ENCODE data around the gene COL1A1. TPM values are rescaled to one million over a fixed set of nuclear protein-coding genes. Genes with fewer than 3 reads are reported as not detected.
A peak's percentile ranks its signal among the peaks of the same experiment; 100 is the strongest.

The COL1A1 gene
- total RNA-seq, 1 experiment from 2014 or later, result 23.4 TPM

DNA sequence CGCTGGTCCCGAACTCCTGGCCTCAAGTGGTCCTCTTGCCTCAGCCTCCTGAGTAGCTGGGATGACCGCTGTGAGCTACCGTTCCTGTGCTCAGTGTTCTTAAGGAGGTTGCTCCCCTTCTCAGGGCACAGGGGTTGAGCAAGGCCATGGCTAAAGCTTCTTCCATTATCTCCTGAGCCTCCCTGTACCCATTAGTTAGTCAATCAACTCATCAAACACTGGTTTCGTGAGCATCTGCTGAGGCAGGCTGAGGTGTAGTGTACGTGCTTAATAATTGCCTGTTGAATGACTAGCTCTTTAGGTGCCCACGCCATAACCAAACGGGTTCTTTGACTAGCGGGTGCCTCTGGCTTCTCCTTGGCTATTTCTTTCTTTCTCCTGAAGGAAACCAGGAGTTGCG lies 24.0 kb downstream of the COL1A1 start:
- ChIA-PET POLR2A (no interaction called here), CTCF (interaction anchor here (0.8 to 3.8 kb wide), 9 partner anchors 9 to 121 kb away, joined by 3 to 34 read pairs (median 5); partner anchors contain the start of genes COL1A1 and SGCA)
- Histone ChIP-seq H3K36me3 (ENCODE audit: control insufficient read depth, insufficient read depth, low read length) (no peaks in the 10 kb centered on the region), H3K9me3 (no peaks in the 10 kb centered on the region), H3K4me1 (peaks cover 31% of the 10 kb centered on the region), H3K27me3 (replicated peaks; ENCODE audit: control insufficient read depth, insufficient read depth, low read length) (no peaks in the 10 kb centered on the region), H3K4me3 (ENCODE audit: low read depth, low read length) (no peak overlapping the region)
- Mint-ChIP-seq H3K27me3 (ENCODE audit: insufficient read depth, unreplicated experiment) (no peaks in the 10 kb centered on the region), H3K4me1 (ENCODE audit: low read depth, unreplicated experiment) (peaks cover 20% of the 10 kb centered on the region), H3K36me3 (ENCODE audit: insufficient read depth, unreplicated experiment) (no peaks in the 10 kb centered on the region), H3K4me3 (ENCODE audit: unreplicated experiment) (no peak overlapping the region), H3K27ac (ENCODE audit: unreplicated experiment) (peak overlapping the region; percentile 57), H3K9me3 (ENCODE audit: unreplicated experiment) (no peaks in the 10 kb centered on the region)
- intact Hi-C loops (cut with micrococcal nuclease; ENCODE audit: unreplicated experiment), result no loop called here
- DNase-seq, result no peak
- BruUV-seq (replicated peaks), result no TSS peak
- TF ChIP-seq, protein P1, sequence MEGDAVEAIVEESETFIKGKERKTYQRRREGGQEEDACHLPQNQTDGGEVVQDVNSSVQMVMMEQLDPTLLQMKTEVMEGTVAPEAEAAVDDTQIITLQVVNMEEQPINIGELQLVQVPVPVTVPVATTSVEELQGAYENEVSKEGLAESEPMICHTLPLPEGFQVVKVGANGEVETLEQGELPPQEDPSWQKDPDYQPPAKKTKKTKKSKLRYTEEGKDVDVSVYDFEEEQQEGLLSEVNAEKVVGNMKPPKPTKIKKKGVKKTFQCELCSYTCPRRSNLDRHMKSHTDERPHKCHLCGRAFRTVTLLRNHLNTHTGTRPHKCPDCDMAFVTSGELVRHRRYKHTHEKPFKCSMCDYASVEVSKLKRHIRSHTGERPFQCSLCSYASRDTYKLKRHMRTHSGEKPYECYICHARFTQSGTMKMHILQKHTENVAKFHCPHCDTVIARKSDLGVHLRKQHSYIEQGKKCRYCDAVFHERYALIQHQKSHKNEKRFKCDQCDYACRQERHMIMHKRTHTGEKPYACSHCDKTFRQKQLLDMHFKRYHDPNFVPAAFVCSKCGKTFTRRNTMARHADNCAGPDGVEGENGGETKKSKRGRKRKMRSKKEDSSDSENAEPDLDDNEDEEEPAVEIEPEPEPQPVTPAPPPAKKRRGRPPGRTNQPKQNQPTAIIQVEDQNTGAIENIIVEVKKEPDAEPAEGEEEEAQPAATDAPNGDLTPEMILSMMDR (IDR thresholded peaks at IDR 0.05; ENCODE audit: insufficient read depth in 1 of 2, low read depth in 1 of 2, low read length in 1 of 2, severe bottlenecking in 1 of 2, unreplicated experiment in 1 of 2), result no peak

DNA sequence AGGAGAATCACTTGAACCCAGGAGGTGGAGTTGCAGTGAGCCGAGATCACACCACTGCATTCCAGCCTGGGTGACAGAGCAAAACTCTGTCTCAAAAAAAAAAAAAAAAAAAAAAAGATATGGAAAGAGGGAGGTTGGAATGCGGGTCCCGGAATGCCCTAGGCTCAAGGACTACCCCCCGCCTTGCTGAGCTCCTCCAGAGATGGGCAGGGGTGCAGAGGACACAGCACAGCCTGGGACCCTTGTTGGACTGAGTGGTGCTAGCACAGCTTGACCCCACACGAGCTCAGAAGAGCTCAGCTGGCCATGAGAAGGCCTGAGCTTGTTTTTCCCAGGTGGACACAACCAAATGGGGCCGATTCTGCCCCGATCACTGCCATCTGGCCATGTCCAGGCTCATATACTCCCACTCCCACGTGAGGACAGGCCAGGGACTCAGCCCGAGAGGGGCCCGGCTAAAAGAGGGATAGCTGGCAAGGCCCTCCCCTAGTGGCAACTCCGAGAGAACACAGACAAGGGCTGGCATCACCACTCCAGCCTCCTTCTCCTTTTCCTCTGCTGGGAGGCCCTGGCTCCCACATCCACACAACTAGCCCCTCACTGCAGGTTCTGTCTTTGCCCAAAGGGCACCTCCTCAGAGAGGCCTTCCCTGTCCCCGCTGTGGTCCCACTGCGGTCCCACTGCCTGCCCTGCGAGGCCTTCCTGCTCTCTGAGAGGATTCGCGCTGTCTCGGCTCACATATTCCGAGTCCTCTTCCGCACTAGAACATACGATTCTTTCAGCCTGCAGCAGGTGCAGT lies 24.7 kb downstream of the COL1A1 start:
- H3K9me3 ChIP-seq, result no peaks in the 10 kb centered on the region
- TF ChIP-seq, protein P1 (IDR thresholded peaks at IDR 0.05; ENCODE audit: insufficient read depth in 1 of 2, low read depth in 1 of 2, low read length in 1 of 2, severe bottlenecking in 1 of 2, unreplicated experiment in 1 of 2), result peak in 1 of 2 experiments; percentile 13
- Mint-ChIP-seq H3K27me3 (ENCODE audit: insufficient read depth, unreplicated experiment) (no peaks in the 10 kb centered on the region), H3K4me1 (ENCODE audit: low read depth, unreplicated experiment) (peaks cover 20% of the 10 kb centered on the region), H3K4me3 (ENCODE audit: unreplicated experiment) (no peak overlapping the region), H3K9me3 (ENCODE audit: unreplicated experiment) (no peaks in the 10 kb centered on the region), H3K27ac (ENCODE audit: unreplicated experiment) (peak overlapping the region; percentile 57), H3K36me3 (ENCODE audit: insufficient read depth, unreplicated experiment) (no peaks in the 10 kb centered on the region)
- ChIA-PET CTCF (interaction anchor here (0.6 to 3.8 kb wide), 9 partner anchors 8 to 1196 kb away, joined by 3 to 34 read pairs (median 4); partner anchors contain the start of genes COL1A1 and SGCA), POLR2A (no interaction called here)
- DNase-seq, result no peak
- peaks cover 31% of the 10 kb centered on the region for H3K4me1 ChIP-seq
- H3K36me3 ChIP-seq (ENCODE audit: control insufficient read depth, insufficient read depth, low read length), result no peaks in the 10 kb centered on the region
- BruUV-seq (replicated peaks), result no TSS peak
- intact Hi-C loops (cut with micrococcal nuclease; ENCODE audit: unreplicated experiment), result no loop called here
- H3K27me3 ChIP-seq (replicated peaks; ENCODE audit: control insufficient read depth, insufficient read depth, low read length), result no peaks in the 10 kb centered on the region
- no peak overlapping the region for H3K4me3 ChIP-seq (ENCODE audit: low read depth, low read length)

DNA sequence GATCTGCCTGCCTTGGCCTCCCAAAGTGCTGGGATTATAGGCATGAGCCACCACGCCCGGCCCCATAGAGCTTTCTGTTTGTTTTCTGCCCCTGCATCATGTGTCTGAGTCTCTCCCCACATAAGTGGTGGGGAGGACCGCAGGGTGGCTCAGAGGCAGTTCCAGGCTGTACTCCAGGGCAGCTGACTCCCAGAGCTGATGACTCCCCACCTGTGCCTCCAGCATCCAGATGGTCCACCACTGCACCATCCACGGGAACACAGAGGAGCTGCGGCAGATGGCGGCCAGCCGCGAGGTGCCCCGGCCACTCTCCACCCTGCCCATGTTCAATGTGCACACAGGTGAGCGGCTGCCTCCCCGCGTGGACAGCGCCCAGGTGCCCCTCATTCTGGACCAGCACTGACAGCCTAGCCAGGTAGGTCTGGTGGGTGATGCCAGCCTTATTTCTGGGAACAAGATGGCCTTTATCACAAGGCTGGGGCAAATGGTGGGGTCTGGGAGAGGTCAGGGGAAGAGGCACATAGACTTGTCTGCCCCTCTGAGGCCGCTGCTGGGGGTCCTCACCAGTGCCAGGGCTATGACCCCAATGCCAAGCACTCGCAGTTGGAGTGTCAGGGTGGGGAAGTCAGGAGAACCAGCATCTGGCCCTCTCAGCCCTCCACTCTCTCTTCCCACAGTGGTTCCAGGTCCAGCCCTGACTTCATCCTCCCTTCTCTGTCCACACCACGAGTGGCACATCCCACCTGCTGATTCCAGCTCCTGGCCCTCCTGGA lies 26.2 kb downstream of the COL1A1 start:
- Histone ChIP-seq H3K9me3 (no peaks in the 10 kb centered on the region), H3K4me1 (peaks cover 31% of the 10 kb centered on the region), H3K4me3 (ENCODE audit: low read depth, low read length) (no peak overlapping the region), H3K36me3 (ENCODE audit: control insufficient read depth, insufficient read depth, low read length) (no peaks in the 10 kb centered on the region), H3K27me3 (replicated peaks; ENCODE audit: control insufficient read depth, insufficient read depth, low read length) (no peaks in the 10 kb centered on the region)
- no peak for DNase-seq
- Mint-ChIP-seq H3K36me3 (ENCODE audit: insufficient read depth, unreplicated experiment) (no peaks in the 10 kb centered on the region), H3K27me3 (ENCODE audit: insufficient read depth, unreplicated experiment) (no peaks in the 10 kb centered on the region), H3K27ac (ENCODE audit: unreplicated experiment) (peak overlapping the region; percentile 64), H3K4me3 (ENCODE audit: unreplicated experiment) (peak overlapping the region; percentile 37), H3K4me1 (ENCODE audit: low read depth, unreplicated experiment) (peaks cover 20% of the 10 kb centered on the region), H3K9me3 (ENCODE audit: unreplicated experiment) (no peaks in the 10 kb centered on the region)
- TF ChIP-seq, protein P1 (IDR thresholded peaks at IDR 0.05; ENCODE audit: insufficient read depth in 1 of 2, low read depth in 1 of 2, low read length in 1 of 2, severe bottlenecking in 1 of 2, unreplicated experiment in 1 of 2), result no peak
- ChIA-PET POLR2A (interaction anchor here (0.6 kb wide), 1 partner anchor 498 kb away, joined by 16 read pairs; no protein-coding TSS in a partner anchor), CTCF (interaction anchor here (0.6 to 1.1 kb wide), 2 partner anchors 171 to 209 kb away, joined by 3 read pairs; partner anchors contain the start of gene XYLT2)
- no TSS peak for BruUV-seq (replicated peaks)
- intact Hi-C loops (cut with micrococcal nuclease; ENCODE audit: unreplicated experiment), result no loop called here

Measured in Caco-2 (cell line).